ENCODE measurements around the gene SERPING1. TPM values are rescaled to one million over a fixed set of nuclear protein-coding genes. Genes with fewer than 3 reads are reported as not detected.

Gene SERPING1
- total RNA-seq, 2 donors from 2014 or later = 674 to 695 TPM

GRCh38 chr11:57645689-57646085, 48.2 kb downstream of the SERPING1 start:
- Histone ChIP-seq H3K4me1 (ENCODE audit: control insufficient read depth in 1 of 2, low read depth in 2 of 2) (peaks cover 19 to 59% of the 10 kb centered on the region in 2 donors), H3K36me3 (no peaks in the 10 kb centered on the region), H3K27ac (no peak overlapping the region), H3K27me3 (replicated peaks; ENCODE audit: insufficient read depth) (no peaks in the 10 kb centered on the region), H3K9me3 (no peaks in the 10 kb centered on the region), H3K4me3 (no peak overlapping the region)
- DNase-seq (ENCODE audit: low spot score) (no peak), ATAC-seq (ENCODE audit: insufficient number of reproducible peaks, low FRiP score, low read depth) (no peak)
- no peak for TF ChIP-seq CTCF (IDR thresholded peaks at IDR 0.05)

- ATAC-seq (ENCODE audit: insufficient number of reproducible peaks, low FRiP score, low read depth) (no peak), DNase-seq (ENCODE audit: low spot score) (no peak)
- Histone ChIP-seq H3K9me3 (no peaks in the 10 kb centered on the region), H3K4me3 (no peak overlapping the region), H3K27me3 (replicated peaks; ENCODE audit: insufficient read depth) (no peaks in the 10 kb centered on the region), H3K27ac (no peak overlapping the region), H3K4me1 (ENCODE audit: control insufficient read depth in 1 of 2, low read depth in 2 of 2) (peaks cover 19 to 57% of the 10 kb centered on the region in 2 donors), H3K36me3 (no peaks in the 10 kb centered on the region)
- TF ChIP-seq CTCF (IDR thresholded peaks at IDR 0.05) = no peak
Measured at GRCh38 chr11:57646194-57646798, 48.8 kb downstream of the SERPING1 start.

- no peaks in the 10 kb centered on the region for H3K9me3 ChIP-seq
- no peaks in the 10 kb centered on the region for H3K36me3 ChIP-seq
- H3K4me3 ChIP-seq = no peak overlapping the region
- no peaks in the 10 kb centered on the region for H3K27me3 ChIP-seq (replicated peaks; ENCODE audit: insufficient read depth)
- TF ChIP-seq CTCF (IDR thresholded peaks at IDR 0.05) = no peak
- ATAC-seq (ENCODE audit: insufficient number of reproducible peaks, low FRiP score, low read depth) (no peak), DNase-seq (ENCODE audit: low spot score) (no peak)
- H3K27ac ChIP-seq = no peak overlapping the region
- H3K4me1 ChIP-seq (ENCODE audit: control insufficient read depth in 1 of 2, low read depth in 2 of 2) = peaks cover 19 to 57% of the 10 kb centered on the region in 2 donors
Measured at GRCh38 chr11:57646799-57647303, 49.4 kb downstream of the SERPING1 start.

GRCh38 chr11:57647372-57647771, 49.9 kb downstream of the SERPING1 start:
- no peak for TF ChIP-seq CTCF (IDR thresholded peaks at IDR 0.05)
- DNase-seq (ENCODE audit: low spot score) (no peak), ATAC-seq (ENCODE audit: insufficient number of reproducible peaks, low FRiP score, low read depth) (no peak)
- Histone ChIP-seq H3K4me3 (no peak overlapping the region), H3K27me3 (replicated peaks; ENCODE audit: insufficient read depth) (no peaks in the 10 kb centered on the region), H3K36me3 (no peaks in the 10 kb centered on the region), H3K9me3 (no peaks in the 10 kb centered on the region), H3K4me1 (ENCODE audit: control insufficient read depth in 1 of 2, low read depth in 2 of 2) (peaks cover 19 to 57% of the 10 kb centered on the region in 2 donors), H3K27ac (no peak overlapping the region)

GRCh38 chr11:57647960-57648800, 50.7 kb downstream of the SERPING1 start:
- peaks cover 19 to 63% of the 10 kb centered on the region in 2 donors for H3K4me1 ChIP-seq (ENCODE audit: control insufficient read depth in 1 of 2, low read depth in 2 of 2)
- H3K27ac ChIP-seq = no peak overlapping the region
- TF ChIP-seq CTCF (IDR thresholded peaks at IDR 0.05) = no peak
- DNase-seq (ENCODE audit: low spot score) (no peak), ATAC-seq (ENCODE audit: insufficient number of reproducible peaks, low FRiP score, low read depth) (no peak)
- H3K4me3 ChIP-seq = peak overlapping the region; percentile 58
- H3K27me3 ChIP-seq (replicated peaks; ENCODE audit: insufficient read depth) = no peaks in the 10 kb centered on the region
- no peaks in the 10 kb centered on the region for H3K36me3 ChIP-seq
- no peaks in the 10 kb centered on the region for H3K9me3 ChIP-seq
